Erythroblast (primary cell): ENCODE data around the gene KCNJ16.

ENCODE experiments used
- GATA1 ChIP-seq: IDR thresholded peaks from 2 replicates; pipeline ENCODE4 v1.6.1; 2011; ENCODE audit warnings: low read depth, mild to moderate bottlenecking, control low read depth, low read length, moderate library complexity
- POLR2A ChIP-seq: IDR thresholded peaks from 2 replicates; pipeline ENCODE4 v1.6.1; 2011; ENCODE audit warnings: mild to moderate bottlenecking, low read length

- TF ChIP-seq POLR2A: no peak
- no peak for TF ChIP-seq GATA1
Measured at GRCh38 chr17:70111201-70111600, 36.2 kb downstream of the KCNJ16 start.
